HG02852 (cell line): ENCODE results near the gene RNLS.

Experiments used
- ATAC-seq: cut with Tn5 transposase; IDR thresholded peaks from one replicate; pipeline ENCODE4 v1.9.1; 2021; ENCODE audit warnings: mild to moderate bottlenecking, moderate library complexity; ENCODE audit not compliant: unreplicated experiment

RNLS gene

DNA sequence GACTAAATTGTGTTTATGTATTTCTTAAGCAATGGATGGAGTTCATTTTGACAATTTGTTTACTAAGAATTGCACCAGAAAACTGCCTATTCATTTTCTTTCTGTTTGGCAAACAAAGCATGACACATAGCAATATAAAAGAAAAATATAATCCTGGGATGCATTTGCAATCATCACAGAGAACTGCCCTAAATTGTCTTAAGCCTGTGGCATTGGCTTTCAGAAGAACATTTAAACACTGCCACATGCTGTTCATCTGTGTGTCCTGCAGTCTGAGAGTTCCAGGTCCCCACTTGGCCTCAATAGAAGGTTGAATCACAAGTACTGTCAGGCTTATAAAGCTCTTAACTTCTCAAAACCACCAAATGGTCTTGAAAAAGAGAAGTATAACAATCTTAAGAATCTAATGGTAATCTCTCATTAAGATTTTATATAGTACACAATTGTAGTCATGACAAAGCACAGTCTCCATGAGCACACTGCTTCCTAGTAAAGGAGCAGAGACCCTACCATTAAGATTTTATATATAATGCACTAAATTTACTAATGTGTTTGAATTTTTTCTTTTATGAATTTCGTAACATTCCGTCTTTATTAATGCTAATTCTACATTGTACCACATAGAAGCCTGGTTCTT lies 29.9 kb downstream of the RNLS start:
- ATAC-seq = peak; percentile 84

DNA sequence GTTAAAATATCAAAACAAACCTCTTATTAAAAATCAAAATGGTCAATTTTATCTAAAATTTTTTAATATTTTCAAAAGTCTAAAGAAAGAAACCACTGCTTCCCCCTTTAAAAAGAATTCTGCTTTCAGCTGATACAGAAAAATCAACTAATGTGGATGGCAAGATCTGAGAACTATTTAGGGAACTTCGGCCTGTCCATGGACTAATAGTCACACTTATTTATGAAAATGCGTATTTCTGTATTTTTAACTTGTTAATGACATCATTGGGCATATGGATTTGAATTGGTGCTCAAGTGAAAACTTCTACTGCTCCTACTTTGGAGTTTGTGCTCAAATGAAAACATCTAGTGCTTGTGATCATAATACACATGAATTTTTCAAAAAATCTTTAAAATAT lies 31.9 kb downstream of the RNLS start:
- ATAC-seq = no peak

DNA sequence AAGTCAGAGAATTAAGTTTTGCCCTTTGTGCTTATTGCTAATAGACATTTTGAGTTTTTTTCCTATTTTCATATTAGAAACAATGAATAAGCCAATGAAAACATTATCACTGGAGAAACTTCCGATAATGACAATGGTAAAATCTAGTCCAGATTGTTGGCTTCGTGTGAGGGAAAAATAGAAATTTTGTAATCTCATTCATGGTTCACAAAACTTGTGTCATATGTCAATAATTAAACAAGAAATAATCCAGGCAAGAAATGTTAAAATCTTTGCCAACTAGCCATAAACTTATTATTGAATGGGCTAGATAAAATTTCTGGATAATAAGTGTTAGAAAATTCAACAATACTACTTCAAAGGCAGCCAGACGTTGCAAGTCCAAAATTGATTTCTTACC lies 36.6 kb downstream of the RNLS start:
- ATAC-seq = no peak

DNA sequence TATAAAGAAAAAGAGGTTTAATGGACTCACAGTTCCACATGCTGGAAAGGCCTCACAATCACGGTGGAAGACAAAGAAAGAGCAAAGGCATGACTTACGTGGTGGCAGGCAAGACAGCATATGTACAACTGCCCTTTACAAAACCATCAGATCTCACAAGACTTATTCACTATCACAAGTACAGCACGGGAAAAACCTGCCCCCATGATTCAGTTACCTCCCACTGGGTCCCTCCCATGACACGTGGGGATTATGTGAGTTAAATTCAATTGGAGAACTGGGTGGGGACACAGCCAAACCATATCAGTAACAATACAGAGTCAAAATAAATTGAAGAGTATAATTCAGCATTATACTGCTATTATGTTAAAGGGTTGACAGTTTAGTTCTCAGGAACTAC lies 37.8 kb downstream of the RNLS start:
- no peak for ATAC-seq

DNA sequence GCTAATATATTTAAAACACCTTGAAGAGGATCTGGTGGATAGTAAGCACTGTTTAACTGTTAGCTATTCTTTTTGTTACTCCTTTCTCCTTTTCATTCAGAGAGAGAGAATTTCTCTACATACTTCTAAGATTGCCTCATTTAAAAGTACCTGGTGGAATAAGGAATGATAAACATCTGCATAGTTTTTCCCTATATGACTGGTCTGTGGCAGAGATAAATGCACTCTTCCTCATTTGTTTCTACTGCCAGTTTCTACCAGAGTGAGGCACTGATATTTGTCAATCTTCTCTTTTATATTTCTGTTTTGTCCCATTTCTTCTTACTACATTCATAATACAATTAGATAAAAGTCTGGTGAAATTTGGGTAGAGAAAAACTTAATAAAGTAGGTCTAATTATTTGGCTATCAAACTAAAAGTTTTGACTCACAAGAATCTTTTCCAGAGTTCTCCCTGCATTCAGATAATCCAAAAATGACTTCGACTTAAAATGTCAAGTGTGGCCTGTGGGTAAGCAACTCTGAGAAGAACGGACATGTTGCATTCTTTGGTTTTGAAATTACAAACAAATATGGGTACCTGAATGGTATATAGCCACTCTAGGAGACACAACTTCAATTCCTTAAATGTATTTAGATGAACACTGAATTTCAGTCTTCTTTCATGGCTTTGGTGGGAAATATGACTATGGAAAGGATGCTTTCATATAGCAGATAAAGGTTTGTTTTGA lies 38.8 kb downstream of the RNLS start:
- ATAC-seq = no peak

DNA sequence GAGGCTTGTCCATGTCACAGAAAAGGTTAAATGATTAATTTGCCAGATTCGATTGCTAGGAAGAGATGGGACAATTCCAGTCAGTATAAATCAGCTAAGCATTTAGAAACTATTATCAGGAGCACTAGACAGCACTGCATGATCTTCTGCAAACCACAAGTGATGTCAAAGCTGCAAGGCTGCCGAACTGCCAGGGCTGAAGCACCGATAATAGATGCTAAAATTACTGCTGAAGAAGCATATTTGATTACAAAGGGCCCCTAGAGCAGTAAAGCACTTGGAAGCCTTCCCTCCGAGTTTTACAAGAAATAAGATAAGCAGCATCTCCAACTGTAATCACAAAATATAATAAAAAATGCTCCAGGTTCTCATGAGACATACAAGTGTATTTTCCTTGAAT lies 40.6 kb downstream of the RNLS start:
- no peak for ATAC-seq

DNA sequence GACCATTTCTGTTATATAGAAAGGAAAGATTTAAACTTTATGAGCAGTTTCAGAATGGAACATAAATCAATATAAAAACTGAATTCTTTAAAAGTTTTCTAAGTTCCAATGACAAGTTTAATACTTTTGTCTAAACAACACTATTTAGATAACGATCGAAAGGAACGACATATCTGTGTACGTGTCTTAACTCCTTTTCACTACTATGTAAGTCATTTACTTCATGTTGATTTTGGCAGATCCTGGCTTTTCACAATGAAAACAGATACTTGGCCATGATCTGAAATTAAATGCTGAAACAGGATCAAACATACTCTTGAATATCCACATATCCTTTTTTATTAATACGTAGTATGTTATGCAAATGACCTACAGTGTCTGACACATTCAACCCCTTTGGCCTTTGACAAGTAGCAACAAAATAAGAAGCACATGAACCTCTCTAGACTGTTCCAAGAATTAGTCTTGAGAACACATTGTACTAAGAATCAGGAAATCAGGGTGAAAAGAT lies 41.9 kb downstream of the RNLS start:
- no peak for ATAC-seq

DNA sequence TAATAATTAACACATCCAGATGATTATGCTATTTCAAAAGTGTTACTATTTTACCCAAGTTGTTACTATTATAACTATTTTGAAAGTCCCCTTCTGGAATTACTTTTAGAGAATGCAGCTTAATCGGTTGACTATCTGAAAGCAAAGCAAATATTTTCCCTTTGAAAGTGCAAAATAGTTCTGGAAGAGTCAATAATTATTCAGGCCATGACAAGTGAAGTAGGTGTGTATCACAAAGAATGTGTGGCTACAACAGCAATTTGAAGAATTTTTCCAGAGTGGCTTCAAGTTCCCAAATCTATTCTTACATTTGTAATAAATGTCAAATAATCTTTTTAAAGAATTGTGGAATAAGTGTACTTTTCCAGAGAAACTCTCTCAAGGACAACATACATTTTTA lies 42.8 kb downstream of the RNLS start:
- ATAC-seq = no peak

DNA sequence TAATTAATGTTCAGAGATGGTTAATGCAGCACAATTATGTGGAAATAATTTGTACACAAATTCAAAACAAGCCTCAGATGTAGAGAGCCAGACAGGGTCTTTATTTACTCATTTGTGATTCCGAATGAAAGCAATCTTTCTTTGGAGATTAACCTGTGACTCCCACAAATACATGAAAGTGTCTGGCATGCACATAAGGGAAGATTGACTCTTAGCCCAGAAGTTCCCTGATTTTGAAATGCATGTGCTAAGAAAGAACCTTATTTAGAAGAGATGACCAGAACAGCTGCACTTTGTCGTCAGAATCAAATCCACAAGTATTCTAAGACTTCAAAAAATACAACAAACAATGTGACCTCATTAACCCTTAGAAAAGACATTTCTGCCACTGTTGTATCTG lies 45.1 kb downstream of the RNLS start:
- ATAC-seq = no peak

DNA sequence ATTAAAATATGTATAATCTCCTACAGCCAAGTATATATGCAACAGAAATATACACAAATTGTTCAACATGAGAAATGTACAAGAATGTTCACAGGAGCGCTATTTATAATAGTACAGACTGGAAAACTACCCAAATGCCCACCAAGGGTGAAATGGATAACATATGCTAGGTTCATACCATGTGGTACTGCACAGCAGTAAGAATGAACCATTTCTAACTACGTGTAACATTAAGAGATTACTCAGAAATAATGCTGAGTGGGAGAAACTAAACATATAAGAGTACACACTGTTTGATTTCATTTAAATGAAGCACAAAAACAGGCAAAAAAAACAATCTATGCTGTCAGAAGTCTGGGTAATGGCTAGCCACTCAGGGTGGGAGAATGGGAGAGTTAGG lies 45.8 kb downstream of the RNLS start:
- ATAC-seq = no peak

DNA sequence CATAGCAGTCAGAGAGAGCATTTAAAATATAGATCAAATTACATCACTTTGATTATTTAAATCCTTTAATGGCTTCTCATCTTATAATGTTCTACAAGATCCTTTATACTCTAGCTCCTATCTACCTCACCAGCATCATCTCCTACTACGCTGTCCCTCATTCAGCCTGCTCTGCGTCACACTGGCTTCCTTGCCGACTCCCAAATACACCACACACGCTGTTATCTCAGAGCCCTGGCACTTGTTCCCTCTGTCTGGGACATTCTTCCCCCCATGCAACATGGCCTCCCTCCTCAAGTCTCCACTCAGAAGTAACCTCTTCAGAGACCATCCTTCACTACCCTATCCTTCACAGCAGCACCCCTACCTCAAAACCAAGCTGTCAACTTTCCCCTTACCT lies 46.7 kb downstream of the RNLS start:
- no peak for ATAC-seq

DNA sequence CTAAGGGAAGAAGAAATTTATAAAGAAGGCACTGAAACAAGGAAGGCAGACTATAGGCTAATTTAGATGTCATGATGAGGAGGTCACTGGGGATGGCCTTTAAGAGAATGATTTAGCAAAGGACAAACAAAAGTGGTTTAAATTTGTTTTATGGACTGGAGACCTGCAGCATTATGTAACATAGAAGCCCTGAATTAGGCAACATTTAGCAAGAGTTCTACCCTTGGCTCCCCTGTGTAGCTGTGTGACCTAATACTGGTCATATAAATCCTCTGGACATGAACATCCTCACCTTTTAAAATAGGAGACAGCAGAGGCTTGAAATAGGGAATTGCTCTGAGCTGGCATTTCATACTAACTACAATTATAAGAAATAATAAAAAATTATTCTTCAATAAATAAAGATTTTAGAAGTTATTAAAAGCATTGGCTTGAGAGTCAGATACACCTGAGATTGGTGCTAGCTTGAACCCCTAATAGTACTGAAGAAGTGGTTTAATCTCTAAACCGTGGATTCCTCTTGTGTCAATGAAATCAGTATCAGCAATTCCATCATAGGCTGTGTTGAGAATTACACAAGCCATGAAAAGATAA lies 48.9 kb downstream of the RNLS start:
- no peak for ATAC-seq

DNA sequence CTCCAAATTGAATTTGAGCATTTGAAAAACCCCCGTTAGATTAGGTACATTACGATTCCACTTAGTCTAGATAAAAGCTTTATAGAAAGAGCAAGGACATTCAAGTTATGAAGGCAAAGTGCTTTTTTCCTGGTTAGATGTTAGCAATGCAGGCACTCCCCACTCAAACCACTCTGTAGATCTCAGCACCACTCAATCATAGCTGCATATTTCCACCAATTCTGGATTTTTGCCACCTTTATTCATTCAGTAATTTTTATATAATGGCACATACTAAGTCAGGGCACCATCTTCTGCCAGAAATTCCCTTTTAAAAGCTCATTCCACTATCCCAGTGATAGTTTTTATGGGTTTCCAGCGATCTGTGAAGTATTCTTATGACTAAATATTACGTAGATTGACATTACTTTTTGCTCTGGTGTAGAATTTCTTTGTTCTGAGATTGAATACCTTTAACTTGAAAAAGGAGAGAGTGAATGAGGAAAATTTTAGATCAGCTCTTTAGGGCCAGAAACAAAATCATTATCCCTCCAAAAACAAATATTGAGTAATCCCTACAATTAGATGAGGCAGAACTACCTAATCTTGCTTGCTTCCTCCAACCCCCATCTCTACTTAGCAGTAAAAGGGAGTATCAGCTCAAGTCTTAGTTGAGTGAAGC lies 51.6 kb downstream of the RNLS start:
- ATAC-seq = no peak

DNA sequence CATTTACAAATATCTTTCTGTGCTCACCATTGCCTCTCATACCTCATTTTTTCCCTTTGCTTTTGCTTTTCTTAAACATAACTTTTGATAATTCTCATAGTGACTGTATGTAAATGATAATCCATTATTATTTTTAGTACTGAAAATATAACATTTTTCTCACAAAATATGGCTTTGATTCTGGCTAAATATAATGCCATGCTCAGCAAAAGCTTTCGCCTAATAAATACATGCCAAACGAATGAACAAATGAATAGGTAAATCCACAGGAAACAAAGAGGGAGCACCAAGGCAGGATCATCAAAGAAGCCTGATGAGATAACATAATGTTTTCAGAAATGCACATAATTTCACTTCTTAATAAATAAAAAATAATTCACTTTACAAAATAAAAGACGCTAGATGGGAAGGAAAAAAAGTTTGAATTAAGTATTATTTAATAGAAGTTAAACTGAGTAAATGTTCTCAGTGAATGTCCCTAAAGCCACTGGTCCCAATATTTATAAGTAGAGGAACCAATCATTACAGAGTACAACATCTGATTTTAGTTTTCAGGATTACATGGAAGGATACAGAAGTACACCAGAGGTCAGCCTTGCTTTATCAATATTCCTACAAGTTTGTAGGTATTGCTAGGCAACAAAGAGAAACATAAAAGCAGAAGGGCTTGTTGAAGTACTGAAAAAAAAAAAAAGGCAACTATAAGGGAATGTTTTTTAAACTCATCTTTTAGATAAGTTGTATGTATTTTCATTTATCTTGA lies 52.3 kb downstream of the RNLS start:
- no peak for ATAC-seq

DNA sequence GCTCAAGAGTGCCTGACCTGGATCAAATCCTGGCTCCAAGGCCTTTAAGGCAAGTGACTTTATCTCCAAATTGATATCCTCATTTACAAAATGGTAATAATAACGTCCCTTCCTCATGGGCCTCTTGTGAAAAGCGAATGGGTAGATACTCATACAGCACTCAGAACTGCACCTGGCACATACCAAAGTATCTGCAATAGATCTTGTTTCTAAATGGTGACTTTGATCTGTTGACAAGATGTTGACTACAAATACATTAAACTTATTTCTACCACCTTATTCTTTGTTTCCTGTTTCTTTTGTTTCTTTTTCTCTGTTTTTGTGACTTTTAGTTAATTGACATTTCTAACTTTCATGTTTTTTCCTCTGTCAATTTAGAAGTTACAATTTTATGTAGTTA lies 53.0 kb downstream of the RNLS start:
- no peak for ATAC-seq

DNA sequence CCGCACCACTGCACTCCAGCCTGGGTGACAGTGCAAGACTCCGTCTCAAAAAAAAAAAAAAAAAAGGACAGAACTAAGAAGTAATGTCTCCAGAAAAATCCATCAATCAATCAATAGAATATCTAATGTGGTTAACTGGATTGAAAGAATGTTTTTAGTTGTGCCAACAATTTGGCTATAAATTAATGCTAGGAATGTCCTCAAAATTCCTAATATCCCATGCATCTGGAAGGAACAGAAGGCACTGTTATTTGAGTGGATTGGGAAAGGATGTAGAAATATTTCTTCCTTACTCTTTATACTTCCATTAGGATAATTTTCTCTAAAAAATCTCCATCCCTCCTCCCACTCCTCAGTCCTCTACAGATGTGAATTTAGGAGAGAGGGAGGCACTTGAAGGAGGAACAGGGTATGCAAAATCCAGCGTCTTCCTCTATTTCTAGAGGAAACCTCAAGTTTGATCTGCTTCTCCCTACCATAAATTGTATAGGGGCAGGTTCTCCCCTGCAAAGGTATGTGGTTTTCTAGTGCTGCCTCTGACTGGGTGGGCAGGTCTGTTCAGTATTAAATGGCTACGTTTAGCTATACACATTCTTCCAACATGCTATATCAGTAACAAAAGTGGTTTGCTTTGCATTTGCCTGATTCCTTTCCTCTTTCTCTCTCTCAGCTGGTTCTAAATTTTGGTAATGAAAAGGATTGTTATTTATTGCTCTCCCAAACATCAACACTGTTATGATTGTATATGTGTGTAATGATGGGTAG lies 54.1 kb downstream of the RNLS start:
- no peak for ATAC-seq

DNA sequence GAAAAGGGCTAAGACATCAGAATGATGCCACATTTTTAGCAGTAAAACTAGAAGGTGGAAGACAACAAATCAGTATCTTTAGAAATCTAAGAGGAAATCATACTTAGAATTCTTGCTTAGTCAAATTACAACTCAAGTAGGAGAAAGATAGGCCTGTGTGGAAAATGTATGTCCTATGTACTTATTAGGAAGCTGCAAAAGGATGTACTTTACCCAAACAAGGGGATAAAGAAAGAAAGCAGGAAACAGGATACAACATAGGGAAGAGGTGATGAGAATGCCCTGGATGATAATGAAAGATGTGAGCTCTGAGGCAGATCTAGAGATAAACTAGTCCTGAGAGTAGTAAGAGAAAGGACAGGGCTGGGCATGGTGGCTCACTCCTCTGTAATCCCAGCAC lies 54.9 kb downstream of the RNLS start:
- no peak for ATAC-seq

DNA sequence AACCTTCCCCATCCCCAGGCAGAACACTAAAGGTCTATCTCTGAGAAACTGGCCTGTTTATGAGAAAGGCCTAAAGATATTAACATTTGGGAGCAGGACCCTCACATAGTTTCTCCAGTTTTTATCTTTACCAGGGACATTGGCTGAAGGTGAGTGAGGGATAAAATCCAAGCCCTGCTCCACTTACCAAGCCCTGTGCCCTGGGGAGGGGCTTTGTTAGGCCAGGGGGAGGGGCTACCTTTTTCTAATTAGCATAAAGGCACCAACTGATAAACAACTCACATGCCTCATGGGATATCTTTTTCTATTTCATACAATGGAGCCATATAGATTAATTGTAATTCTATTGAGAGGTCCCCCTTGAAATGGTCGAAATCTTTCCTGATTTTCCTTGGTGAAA lies 55.9 kb downstream of the RNLS start:
- ATAC-seq = no peak

DNA sequence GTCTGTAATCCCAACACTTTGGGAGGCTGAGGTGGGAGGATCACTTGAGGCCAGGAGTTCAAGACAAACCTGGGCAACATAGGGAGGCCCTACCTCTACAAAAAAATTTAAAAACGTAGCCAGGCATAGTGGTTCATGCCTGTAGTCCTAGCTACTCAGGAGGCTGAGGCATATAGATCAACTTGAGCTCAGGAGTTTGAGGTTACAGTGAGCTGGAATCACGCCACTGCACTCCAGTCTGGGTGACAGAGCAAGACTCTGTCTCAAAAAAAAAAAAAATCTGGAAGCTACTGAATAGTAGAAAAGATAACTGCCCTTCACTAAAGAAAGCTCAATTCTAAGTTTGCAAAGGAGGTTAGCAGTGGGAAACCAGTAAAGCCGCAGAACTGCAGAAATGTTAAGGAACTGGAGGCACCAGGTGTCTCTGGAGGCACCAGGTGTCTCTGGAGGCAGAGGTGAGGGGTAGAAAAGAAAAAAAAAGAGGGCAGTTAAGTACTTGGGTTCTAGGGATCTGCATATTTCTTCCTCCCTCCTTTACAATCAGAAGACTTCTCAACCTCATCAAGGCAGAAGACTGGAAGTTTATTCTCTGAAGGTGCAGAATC lies 56.5 kb downstream of the RNLS start:
- ATAC-seq = no peak
